ELR (cell line): ENCODE data around the gene ELMO3.
A peak's percentile ranks its signal among the peaks of the same experiment; 100 is the strongest.

ENCODE experiments used
- DNase-seq: peaks from one replicate; pipeline ENCODE4 v3.0.0-alpha.2; 2015; ENCODE audit warnings: low read depth

Gene ELMO3

GRCh38 chr16:67199011-67199807 lies at the start of gene ELMO3:
TSS of gene ELMO3 (plus strand) at chr16:67199131. CDS start at chr16:67199327, 196 bp downstream.
- DNase-seq = no peak

- no peak for DNase-seq
Observed at GRCh38 chr16:67149276-67150046, 49.5 kb upstream of the ELMO3 start.

- DNase-seq = peak; percentile 45
Observed at GRCh38 chr16:67150047-67150832, 48.7 kb upstream of the ELMO3 start.

GRCh38 chr16:67150833-67151396 lies 48.0 kb upstream of the ELMO3 start, which contains the start of gene B3GNT9:
TSS of gene B3GNT9 (minus strand) at chr16:67150998. CDS start at chr16:67150485, 513 bp downstream.
- peak; percentile 83 for DNase-seq

- DNase-seq = no peak
Observed at GRCh38 chr16:67151431-67152097, 47.4 kb upstream of the ELMO3 start.

GRCh38 chr16:67154578-67155294 lies 44.2 kb upstream of the ELMO3 start:
- no peak for DNase-seq

GRCh38 chr16:67155295-67156142 lies 43.4 kb upstream of the ELMO3 start:
- peak; percentile 79 for DNase-seq

GRCh38 chr16:67156143-67156844 lies 42.6 kb upstream of the ELMO3 start:
- DNase-seq = no peak

- DNase-seq = no peak
Observed at GRCh38 chr16:67157106-67157748, 41.7 kb upstream of the ELMO3 start.

GRCh38 chr16:67157892-67158635 lies 40.9 kb upstream of the ELMO3 start:
- no peak for DNase-seq

GRCh38 chr16:67158637-67159600 lies 40.0 kb upstream of the ELMO3 start:
- peak; percentile 57 for DNase-seq

GRCh38 chr16:67161595-67162058 lies 37.3 kb upstream of the ELMO3 start:
- no peak for DNase-seq

- peak; percentile 36 for DNase-seq
Observed at GRCh38 chr16:67162506-67163163, 36.3 kb upstream of the ELMO3 start.

- DNase-seq = peak; percentile 42
Observed at GRCh38 chr16:67163164-67163998, 35.5 kb upstream of the ELMO3 start.

- peak; percentile 42 for DNase-seq
Observed at GRCh38 chr16:67163999-67164558, 34.9 kb upstream of the ELMO3 start.
